ENCODE results near the gene MRPS18B.

MRPS18B gene

DNA sequence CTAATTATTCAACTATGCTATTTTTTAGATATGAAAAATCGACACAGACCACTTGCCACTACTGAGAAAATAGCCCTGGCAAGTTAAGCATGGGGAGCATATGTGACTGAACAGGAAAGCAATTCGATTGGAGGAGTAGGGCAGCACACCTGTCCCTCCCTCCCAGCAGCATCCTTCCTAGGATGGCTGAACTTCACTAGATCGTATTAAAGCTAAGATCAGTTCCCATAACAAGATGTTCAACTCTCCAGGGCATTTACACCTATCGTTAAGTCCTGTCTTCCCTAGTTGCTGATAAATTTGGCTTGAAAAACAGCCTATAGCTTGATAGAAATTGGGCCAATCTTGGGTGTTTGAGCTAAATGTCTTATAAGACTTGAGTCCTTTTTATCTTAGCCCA lies 7.6 kb upstream of the MRPS18B start:
- no peak for DNase-seq

DNA sequence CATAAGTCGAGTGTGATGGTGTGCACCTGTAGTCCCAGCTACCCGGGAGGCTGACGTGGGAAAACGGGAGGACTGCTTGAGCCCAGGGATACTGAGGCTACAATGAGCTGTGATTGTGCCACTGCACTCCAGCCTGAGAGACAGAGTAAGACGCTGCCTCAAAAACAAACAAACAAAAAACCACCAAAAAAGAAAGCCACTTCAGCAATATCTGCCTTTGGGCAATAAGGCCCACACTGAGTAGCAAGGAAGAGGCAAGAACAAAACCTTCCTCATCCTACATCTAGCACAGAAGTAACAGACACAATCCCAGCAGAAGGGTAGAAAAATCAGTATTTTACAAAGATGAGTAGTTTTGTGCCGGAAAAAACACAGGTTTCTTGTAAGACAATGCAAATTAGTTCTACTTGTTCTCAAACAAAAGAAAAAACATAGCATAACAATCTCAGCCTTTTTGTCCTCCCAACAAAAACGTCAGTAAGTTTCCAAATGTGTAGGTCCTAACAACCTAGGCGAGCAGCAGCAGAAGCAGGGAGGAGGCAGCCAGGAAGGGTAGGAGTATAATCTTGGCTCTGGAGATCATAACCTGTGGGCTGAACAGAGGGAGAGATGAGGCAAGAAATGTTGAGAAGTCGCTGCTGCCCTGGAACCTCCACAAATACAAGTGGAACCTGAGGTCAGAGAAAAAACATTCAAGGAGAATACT lies 6.3 kb upstream of the MRPS18B start:
- no peak for DNase-seq

- DNase-seq = no peak
These were observed 5.8 kb upstream of the MRPS18B start for GRCh38 chr6:30611856-30612194.

DNA sequence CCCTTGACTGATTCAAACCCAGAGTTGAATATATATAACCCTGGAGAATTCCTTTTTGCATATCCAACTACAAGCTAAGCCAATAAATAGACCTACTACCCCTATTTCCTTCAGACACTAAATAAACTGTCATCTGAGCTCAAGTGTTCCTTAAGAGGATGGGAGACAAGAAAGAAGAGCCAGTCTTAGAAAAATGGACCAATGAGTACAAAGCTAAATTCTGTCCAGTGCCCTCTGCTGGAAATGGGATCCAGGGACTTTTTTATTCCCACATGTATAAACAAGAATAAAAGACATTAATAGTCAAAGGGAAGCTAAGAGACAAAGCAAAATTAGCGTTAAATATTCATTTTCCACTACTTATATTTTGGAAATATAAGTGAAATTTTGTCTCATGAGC lies 5.4 kb upstream of the MRPS18B start:
- DNase-seq = no peak

GRCh38 chr6:30612687-30613248 lies 4.9 kb upstream of the MRPS18B start:
- DNase-seq = peak; percentile 67

GRCh38 chr6:30613251-30614043 lies 4.2 kb upstream of the MRPS18B start:
- no peak for DNase-seq

- DNase-seq = no peak
These were observed 3.4 kb upstream of the MRPS18B start for GRCh38 chr6:30614044-30614842.

GRCh38 chr6:30614843-30615218 lies 2.8 kb upstream of the MRPS18B start:
- peak; percentile 99 for DNase-seq

- DNase-seq = peak; percentile 93
These were observed 2.3 kb upstream of the MRPS18B start for GRCh38 chr6:30615219-30615957.

GRCh38 chr6:30615958-30616810 lies 1.5 kb upstream of the MRPS18B start:
- DNase-seq = peak; percentile 88

DNA sequence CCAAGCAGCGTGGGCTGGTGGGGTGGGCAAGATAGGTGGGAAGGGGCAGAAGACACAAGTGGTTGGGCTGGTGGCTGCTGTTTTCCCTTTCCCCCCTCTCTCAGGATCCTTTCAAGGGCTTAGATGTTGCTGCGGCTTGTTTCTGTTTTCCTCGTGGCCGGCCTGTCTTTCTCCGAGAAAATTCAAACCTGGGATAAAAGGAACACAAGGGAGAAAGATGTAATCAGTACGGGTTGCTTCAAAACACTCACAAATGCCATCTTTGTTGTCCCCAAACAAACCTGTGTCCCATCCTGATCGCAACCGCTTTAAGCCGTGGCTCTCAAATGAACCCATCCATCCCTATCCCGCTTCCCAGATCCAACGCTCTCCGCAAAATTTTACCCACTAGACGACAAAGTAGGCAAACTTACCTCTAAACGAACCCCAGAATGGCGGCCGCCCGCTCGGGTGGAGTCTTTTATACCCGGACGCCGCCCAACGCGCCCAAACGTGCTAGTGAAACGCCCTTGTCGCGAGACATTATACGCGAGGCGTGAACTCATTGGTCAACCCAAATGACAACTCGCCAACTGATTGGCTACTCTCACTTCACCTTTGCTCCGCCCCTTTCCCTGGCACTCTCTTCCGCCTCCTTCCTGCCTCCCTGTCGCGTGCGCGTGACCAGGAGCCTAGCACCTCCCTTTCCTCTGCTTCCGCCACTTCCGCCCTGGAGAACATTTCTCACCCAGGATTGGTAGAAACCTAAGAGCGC lies 652 bp upstream of the MRPS18B start, which contains the start of gene PPP1R10:
TSS of gene PPP1R10 (minus strand) at position 433 of the 754 bp plus-strand sequence. CDS start 7,299 bp downstream, outside the sequence.
- DNase-seq = peak; percentile 100

- DNase-seq = no peak
These were observed 694 bp downstream of the MRPS18B start for GRCh38 chr6:30618270-30618797.

DNA sequence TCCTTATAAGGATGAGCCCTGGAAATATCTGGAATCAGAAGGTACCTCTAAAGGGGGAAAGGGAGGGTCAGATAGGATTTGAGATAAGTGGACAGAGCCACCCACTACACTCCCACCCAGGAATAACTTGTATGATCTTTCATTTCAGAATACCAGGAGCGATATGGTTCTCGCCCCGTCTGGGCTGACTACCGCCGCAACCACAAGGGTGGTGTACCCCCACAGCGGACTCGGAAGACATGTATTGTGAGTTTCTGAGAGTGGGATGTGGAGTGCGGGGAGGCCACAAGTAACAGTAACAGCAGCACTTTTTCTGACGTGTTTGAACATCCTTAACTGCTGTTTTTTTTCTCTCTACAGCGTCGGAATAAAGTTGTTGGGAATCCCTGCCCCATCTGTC lies 1.9 kb downstream of the MRPS18B start:
- no peak for DNase-seq

DNA sequence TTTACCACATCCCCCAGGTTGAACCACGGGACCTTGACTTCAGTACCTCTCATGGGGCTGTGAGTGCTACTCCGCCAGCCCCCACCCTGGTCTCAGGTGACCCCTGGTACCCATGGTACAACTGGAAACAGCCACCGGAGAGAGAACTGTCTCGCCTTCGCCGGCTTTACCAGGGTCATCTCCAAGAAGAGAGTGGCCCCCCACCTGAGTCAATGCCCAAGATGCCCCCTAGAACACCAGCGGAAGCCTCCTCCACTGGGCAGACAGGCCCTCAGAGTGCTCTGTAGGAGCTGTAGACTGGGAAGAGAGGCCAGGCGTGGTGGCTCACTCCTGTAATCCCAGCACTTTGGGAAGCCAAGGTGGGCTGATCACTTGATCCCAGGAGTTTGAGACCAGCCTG lies 7.9 kb downstream of the MRPS18B start:
- DNase-seq = no peak

DNA sequence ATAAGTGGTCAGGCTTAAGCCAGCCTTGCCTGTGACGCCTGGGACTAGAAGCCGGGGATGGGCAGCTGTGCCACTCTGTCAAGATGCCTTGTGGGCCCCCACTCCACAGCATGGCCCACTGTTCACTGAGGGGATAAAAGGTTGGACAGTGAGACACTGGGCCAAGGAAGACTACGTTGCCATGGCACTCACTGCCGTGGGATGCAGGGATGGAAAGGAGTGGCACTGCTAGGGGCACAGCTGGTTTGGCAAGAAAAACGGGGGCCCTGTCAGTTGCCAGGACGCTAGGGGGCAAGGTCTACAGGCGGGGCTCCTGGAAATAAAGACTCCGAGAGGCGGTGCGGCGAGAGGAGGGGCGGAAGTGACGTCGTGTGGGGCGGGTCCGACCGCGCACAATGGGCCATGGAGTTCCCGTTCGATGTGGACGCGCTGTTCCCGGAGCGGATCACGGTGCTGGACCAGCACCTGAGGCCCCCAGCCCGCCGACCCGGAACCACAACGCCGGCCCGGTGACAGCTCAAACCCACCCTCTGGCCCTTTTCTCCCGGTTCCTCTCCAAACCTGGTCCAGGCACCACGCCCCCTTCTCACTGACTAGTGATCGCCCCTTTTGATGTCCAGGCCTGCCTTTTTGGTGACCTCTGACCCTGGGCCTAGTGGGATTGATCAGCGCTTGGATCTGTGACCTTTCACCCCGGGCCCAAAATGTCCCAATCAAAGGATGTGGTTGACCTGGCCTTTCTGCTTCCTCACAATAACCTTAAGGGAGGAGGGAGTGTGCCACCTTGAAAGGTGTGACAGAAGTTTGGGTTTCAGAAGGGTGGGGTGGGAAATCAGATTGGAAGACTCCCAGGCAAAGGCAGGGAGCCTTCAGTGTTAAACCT lies 9.1 kb downstream of the MRPS18B start, which contains the start of gene ATAT1:
TSS of gene ATAT1 (plus strand) at position 391 of the 883 bp plus-strand sequence.
- peak; percentile 94 for DNase-seq

DNA sequence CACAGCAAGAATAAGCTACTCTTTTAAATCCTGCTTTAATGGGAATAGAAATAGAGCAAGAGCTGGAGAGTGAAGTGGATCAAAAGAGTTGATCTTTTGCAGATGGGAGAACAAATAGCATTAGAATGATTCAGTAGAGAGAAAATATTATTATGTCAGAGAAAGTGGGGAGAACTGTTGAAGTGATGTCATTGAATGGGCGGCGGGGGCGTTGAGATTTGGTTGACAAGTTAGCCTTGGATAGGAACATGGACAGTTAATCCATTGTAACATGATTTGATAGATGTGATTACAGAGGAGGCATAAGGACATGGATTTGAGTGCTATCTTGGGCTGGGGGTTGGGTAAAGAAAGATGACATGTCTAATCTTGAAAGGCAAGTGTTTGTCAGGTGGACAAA lies 18.2 kb downstream of the MRPS18B start:
- no peak for DNase-seq

DNA sequence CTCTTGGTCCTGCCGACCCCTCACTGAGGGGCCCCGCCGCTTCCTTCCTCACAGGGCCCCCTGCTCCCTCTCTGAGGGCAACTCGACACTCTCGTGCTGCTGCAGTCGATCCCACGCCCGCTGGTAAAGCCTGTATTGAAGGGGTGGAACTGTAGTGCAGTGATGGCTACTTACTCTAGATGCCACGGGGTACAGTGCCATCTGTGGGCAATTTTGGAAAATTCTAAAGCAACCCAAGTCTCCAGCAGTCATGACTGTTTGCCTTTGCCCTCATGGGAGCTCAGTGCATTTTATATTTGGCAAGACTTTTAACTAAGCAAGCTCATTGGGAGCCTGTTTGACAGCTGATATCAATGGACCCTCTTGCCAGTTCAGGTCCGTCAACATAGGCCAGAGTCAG lies 22.8 kb downstream of the MRPS18B start:
- DNase-seq = no peak

DNA sequence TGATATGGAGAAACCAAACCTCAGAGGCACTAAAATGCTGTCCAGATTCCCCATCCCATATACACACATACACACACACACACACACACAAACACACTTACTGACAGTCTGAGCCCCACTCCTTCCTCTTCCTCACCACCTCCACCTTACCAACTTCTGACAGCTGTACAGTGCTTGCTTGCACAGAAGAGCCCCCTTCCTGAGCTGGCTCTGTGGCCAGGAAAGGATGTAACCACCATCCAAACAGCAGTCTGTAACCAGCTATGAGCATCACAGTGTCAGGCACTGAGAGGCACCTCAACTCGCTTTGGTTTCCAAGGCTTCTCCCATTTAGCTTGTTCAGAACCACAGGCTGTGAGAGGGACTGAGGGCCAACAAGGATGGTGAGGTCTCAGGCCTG lies 23.4 kb downstream of the MRPS18B start:
- no peak for DNase-seq

DNA sequence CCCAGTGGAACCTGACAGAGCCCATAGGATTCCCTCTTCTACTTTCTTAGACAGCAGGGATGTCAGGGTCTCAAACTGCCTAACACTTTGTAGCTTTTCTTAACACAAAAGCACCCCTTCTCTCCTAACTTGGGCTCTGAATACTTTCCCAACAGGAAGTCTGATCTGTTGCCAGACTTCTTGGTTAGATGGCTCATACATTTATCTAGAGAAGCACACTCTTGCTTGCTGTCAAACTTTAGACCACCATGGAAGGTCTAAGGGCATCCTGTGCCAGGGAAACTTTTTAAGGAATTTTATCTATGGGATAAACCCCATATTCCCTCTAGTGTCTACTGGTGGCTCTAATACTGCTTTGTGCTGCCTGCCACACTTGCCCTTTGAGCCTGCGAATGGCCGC lies 26.0 kb downstream of the MRPS18B start:
- no peak for DNase-seq
